CD4-positive, alpha-beta T cell (primary cell): Measurements from ENCODE around the gene FSCB. TPM values are rescaled to one million over a fixed set of nuclear protein-coding genes. Genes with fewer than 3 reads are reported as not detected.

ENCODE experiments used
- ATAC-seq: fragments of 200-7000 bp; cut with Tn5 transposase; one replicate; pipeline ENCODE4 v1.10.0; 2022; ENCODE audit warnings: mild to moderate bottlenecking; ENCODE audit not compliant: poor library complexity
- CTCF ChIA-PET: fragments of 350-600 bp; sonication (Branson Sonifier 250); formaldehyde crosslinking; loops from one replicate; lab custom pipeline; 2021; ENCODE audit warnings: antibody characterized with exemption, inconsistent platforms; lab: Charles Lee
- POLR2A ChIA-PET: fragments of 350-600 bp; sonication (Branson Sonifier 250); formaldehyde crosslinking; loops from one replicate; lab custom pipeline; 2021; ENCODE audit warnings: antibody characterized with exemption, inconsistent platforms; lab: Charles Lee
- DNase-seq, 14 experiments: peaks; one replicate each; pipeline ENCODE4 v3.0.0-alpha.2; 2013 to 2020; ENCODE audit warnings: mixed read lengths in 2 of 14
- H3K27ac ChIP-seq, 2 donors: one replicate each; pipeline versions ENCODE4 v1.5.1 to v1.7.0; 2013; ENCODE audit warnings: low read length in 2 of 2, low read depth in 1 of 2, mild to moderate bottlenecking in 1 of 2
- H3K27me3 ChIP-seq, 2 experiments: 1 replicate in 1 of 2; 2 replicates in 1 of 2; pipeline versions ENCODE4 v1.6.1 to v1.7.0; 2013; ENCODE audit warnings: low read length in 2 of 2, control low read depth in 1 of 2, mild to moderate bottlenecking in 1 of 2, moderate library complexity in 1 of 2; ENCODE audit not compliant: insufficient read depth in 2 of 2, control insufficient read depth in 1 of 2
- H3K36me3 ChIP-seq: one replicate; pipeline ENCODE4 v1.6.1; 2013; ENCODE audit warnings: low read length, control low read depth; ENCODE audit not compliant: insufficient read depth
- H3K4me1 ChIP-seq: one replicate; pipeline ENCODE4 v1.6.1; 2013; ENCODE audit warnings: low read length, control low read depth; ENCODE audit not compliant: insufficient read depth
- H3K4me3 ChIP-seq: one replicate; pipeline ENCODE4 v1.5.1; 2013; ENCODE audit warnings: mild to moderate bottlenecking, low read length, moderate library complexity
- H3K9me3 ChIP-seq, 2 experiments: 1 replicate in 1 of 2; 2 replicates in 1 of 2; pipeline versions ENCODE4 v1.6.1 to v1.7.0; 2013; ENCODE audit warnings: low read length in 2 of 2, mild to moderate bottlenecking in 2 of 2, control low read depth in 1 of 2, moderate library complexity in 1 of 2; ENCODE audit not compliant: control insufficient read depth in 1 of 2, insufficient read depth in 1 of 2
- H3K27ac Mint-ChIP-seq: one replicate; pipeline ENCODE4 v1.8.0; 2020; ENCODE audit warnings: mixed read lengths
- H3K27me3 Mint-ChIP-seq: one replicate; pipeline ENCODE4 v1.8.0; 2021; ENCODE audit warnings: mixed read lengths
- H3K36me3 Mint-ChIP-seq: one replicate; pipeline ENCODE4 v1.8.0; 2021; ENCODE audit warnings: low read depth, mixed read lengths
- H3K4me1 Mint-ChIP-seq: one replicate; pipeline ENCODE4 v1.8.0; 2021; ENCODE audit warnings: low read depth, mixed read lengths
- H3K4me3 Mint-ChIP-seq: one replicate; pipeline ENCODE4 v1.8.0; 2020; ENCODE audit warnings: mild to moderate bottlenecking, mixed read lengths
- H3K9me3 Mint-ChIP-seq: one replicate; pipeline ENCODE4 v1.8.0; 2020; ENCODE audit warnings: mixed read lengths
- intact Hi-C, 2 experiments: fragments of 100-400 bp; cut with DNase I in 1 of 2; cut with micrococcal nuclease in 1 of 2; formaldehyde crosslinking; loops; one replicate each; pipeline versions ENCODE4 v1.15.1 to v1.9.0; 2023 to 2025; cut with DNase I, micrococcal nuclease
- polyA plus RNA-seq, 2 donors: library from polyadenylated mRNA; unstranded; fragments of 120-200 nt; gene quantifications; one replicate each; pipeline ENCODE4 v1.2.1, GENCODE V29; 2013
- total RNA-seq, 174 experiments: library from RNA in 2 of 174; stranded (reverse) in 2 of 174; gene quantifications; one replicate each; pipeline ENCODE4 v1.2.3 and lab custom pipeline; 2021 to 2026
- TF ChIP-seq, protein P1 (sequence below): fragments of 200-600 bp; IDR thresholded peaks from one replicate; pipeline ENCODE4 v1.8.0; 2022; ENCODE audit warnings: antibody characterized with exemption, mild to moderate bottlenecking

FSCB gene
- total RNA-seq: not detected
- polyA plus RNA-seq (2013, experiment 1 of 2): 0.03 TPM
- not detected for polyA plus RNA-seq (2013, experiment 2 of 2)
- 0 to 0.13 (median 0) reads per million in 172 experiments for total RNA-seq (lab: John Stamatoyannopoulos, UW)

GRCh38 chr14:44507183-44507582, at the start of gene FSCB:
TSS of gene FSCB (minus strand) at chr14:44507283. CDS start at chr14:44506987, 296 bp downstream.
- Mint-ChIP-seq H3K27me3 (no peaks in the 10 kb centered on the region), H3K4me1 (no peaks in the 10 kb centered on the region), H3K9me3 (peaks cover 6% of the 10 kb centered on the region), H3K4me3 (no peak within 1 kb of the TSS), H3K36me3 (no peaks in the 10 kb centered on the region), H3K27ac (no peak within 1 kb of the TSS)
- no peak for DNase-seq
- no peak within 1 kb of the TSS for H3K27ac ChIP-seq
- H3K4me3 ChIP-seq: no peak within 1 kb of the TSS
- H3K4me1 ChIP-seq: no peaks in the 10 kb centered on the region
- POLR2A ChIA-PET: no interaction called here
- TF ChIP-seq, protein P1, sequence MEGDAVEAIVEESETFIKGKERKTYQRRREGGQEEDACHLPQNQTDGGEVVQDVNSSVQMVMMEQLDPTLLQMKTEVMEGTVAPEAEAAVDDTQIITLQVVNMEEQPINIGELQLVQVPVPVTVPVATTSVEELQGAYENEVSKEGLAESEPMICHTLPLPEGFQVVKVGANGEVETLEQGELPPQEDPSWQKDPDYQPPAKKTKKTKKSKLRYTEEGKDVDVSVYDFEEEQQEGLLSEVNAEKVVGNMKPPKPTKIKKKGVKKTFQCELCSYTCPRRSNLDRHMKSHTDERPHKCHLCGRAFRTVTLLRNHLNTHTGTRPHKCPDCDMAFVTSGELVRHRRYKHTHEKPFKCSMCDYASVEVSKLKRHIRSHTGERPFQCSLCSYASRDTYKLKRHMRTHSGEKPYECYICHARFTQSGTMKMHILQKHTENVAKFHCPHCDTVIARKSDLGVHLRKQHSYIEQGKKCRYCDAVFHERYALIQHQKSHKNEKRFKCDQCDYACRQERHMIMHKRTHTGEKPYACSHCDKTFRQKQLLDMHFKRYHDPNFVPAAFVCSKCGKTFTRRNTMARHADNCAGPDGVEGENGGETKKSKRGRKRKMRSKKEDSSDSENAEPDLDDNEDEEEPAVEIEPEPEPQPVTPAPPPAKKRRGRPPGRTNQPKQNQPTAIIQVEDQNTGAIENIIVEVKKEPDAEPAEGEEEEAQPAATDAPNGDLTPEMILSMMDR: no peak
- no peak for ATAC-seq
- peaks cover 4 to 6% of the 10 kb centered on the region in 2 experiments for H3K9me3 ChIP-seq
- CTCF ChIA-PET: no interaction called here
- H3K36me3 ChIP-seq: no peaks in the 10 kb centered on the region
- intact Hi-C loops: no loop called here
- H3K27me3 ChIP-seq: no peaks in the 10 kb centered on the region

DNA sequence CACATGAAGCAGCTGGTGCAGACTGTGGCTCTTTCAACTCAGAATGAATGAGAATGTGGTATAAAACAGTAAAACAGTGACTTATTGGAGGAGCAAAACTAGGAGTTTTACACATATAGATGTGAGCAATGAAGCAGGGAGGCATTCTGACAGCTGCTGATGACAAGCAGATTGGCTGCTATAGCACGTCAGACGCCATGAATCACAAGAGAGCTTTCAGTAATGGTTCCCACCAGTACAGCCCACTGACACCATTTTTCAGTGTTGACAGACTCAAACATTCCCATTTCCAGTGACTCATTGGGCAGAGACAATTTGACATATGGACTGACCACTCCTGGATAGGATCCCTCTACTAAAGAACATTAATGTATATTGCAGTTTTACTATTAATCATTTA, 24.6 kb upstream of the FSCB start:
- Histone ChIP-seq H3K27ac (no peak overlapping the region), H3K4me1 (no peaks in the 10 kb centered on the region), H3K9me3 (peaks cover 0 to 4% of the 10 kb centered on the region in 2 experiments), H3K27me3 (no peaks in the 10 kb centered on the region), H3K4me3 (no peak overlapping the region), H3K36me3 (no peaks in the 10 kb centered on the region)
- intact Hi-C loops: loop anchor here in 1 of 2 experiments (1.0 kb wide), 1 partner anchor 11 kb away; no protein-coding TSS in a partner anchor
- Mint-ChIP-seq H3K36me3 (no peaks in the 10 kb centered on the region), H3K27me3 (no peaks in the 10 kb centered on the region), H3K4me3 (no peak overlapping the region), H3K27ac (no peak overlapping the region), H3K4me1 (no peaks in the 10 kb centered on the region), H3K9me3 (peaks cover 2% of the 10 kb centered on the region)
- no peak for DNase-seq
- TF ChIP-seq, protein P1: no peak
- ChIA-PET POLR2A (no interaction called here), CTCF (no interaction called here)
- no peak for ATAC-seq

DNA sequence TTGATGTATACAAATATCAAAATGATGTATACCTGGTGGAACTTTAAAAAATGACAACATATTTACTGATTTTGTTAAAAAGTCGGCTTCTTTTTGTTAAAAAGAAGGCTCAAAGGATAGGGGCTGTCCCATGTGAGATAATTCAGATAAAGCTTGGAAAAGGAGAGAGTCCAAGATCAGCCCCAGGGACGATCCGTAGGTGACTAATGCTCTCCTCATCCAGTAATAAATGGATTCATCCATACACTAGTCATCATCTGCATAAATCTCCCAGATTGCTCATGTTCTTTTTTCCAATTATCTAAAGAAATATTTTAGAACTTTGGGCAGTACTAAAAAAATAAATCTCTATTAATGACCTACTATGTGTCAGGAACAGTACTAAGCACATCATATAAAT, 23.4 kb upstream of the FSCB start:
- Mint-ChIP-seq H3K4me3 (no peak overlapping the region), H3K27ac (no peak overlapping the region), H3K9me3 (peaks cover 2% of the 10 kb centered on the region), H3K36me3 (no peaks in the 10 kb centered on the region), H3K27me3 (no peaks in the 10 kb centered on the region), H3K4me1 (no peaks in the 10 kb centered on the region)
- no peak overlapping the region for H3K27ac ChIP-seq
- DNase-seq (no peak), ATAC-seq (no peak)
- H3K27me3 ChIP-seq: no peaks in the 10 kb centered on the region
- H3K36me3 ChIP-seq: no peaks in the 10 kb centered on the region
- TF ChIP-seq, protein P1: no peak
- intact Hi-C loops: no loop called here
- H3K4me1 ChIP-seq: no peaks in the 10 kb centered on the region
- H3K4me3 ChIP-seq: no peak overlapping the region
- H3K9me3 ChIP-seq: peaks cover 0 to 4% of the 10 kb centered on the region in 2 experiments
- ChIA-PET POLR2A (no interaction called here), CTCF (no interaction called here)
